HG03469 (cell line): ENCODE data around the gene PARD3.

Experiments
- ATAC-seq: cut with Tn5 transposase; IDR thresholded peaks from one replicate; pipeline ENCODE4 v1.9.1; 2021; ENCODE audit warnings: mild to moderate bottlenecking, moderate library complexity, moderate number of reproducible peaks; ENCODE audit not compliant: unreplicated experiment

Gene PARD3

DNA sequence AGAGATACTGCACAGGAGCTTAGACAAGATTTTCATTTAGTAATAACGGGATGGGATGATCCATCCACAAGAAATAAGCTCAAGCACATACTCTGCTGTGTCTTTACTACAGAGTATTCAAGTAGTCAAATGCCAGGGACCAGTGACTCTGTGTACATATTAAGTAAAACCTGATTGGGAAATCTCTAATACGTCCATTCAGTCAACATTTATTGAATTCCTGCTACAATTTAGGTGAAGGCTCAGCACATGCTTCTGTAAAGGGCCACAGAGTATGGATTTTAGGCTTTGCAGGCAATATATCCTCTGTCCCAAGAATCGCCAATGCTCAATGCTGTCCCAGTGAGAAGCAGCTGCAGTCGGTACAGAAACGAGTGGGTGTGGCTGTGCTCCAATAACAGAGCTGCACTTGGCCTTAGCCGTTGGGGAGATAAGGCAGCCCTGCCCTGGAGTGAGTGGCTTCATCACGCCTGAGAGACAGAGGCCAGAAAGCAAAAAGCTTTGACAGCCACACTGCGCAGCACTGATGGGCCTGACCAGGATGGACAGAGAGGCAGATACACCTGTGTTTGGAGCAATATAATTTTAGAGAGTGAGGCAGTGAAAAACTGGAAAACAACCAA, 186.8 kb downstream of the PARD3 start:
- no peak for ATAC-seq

DNA sequence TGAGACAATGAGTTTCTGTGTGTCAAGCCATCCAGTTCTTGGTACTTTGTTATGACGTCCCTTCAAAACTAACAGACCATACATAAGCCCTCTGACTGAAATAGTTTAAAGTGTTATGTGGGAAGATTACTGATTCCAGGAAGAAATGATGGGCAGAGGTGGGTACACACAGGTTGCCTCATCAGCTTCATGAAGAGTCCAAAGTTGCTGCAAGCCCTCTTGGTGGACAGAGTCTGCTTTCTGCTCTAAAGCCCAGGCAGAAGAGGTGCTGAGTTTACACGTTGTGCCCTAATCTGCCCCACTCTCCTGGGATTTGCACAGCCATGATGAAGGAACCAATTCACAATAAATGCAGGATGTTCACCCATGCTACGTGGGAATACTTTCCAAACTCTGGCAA, 187.4 kb downstream of the PARD3 start:
- no peak for ATAC-seq

DNA sequence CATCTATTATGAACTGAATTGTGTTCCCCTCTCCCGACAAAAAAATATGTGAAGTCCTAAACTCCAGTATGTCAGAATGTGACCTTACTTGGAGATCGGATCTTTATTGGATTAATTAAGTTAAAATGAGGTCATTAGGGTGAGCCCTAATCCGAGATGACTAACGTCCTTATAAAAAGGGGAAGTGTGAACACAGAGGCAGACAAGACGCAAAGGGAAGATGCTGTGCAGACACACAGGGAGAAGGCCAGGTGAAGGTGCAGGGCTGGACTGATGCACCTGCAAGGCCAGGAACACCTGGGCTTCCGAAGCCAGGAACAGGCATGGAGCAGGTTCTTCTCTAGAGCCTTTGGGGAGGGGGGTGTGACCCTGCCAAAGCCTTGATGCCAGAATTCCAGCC, 187.8 kb downstream of the PARD3 start:
- no peak for ATAC-seq

DNA sequence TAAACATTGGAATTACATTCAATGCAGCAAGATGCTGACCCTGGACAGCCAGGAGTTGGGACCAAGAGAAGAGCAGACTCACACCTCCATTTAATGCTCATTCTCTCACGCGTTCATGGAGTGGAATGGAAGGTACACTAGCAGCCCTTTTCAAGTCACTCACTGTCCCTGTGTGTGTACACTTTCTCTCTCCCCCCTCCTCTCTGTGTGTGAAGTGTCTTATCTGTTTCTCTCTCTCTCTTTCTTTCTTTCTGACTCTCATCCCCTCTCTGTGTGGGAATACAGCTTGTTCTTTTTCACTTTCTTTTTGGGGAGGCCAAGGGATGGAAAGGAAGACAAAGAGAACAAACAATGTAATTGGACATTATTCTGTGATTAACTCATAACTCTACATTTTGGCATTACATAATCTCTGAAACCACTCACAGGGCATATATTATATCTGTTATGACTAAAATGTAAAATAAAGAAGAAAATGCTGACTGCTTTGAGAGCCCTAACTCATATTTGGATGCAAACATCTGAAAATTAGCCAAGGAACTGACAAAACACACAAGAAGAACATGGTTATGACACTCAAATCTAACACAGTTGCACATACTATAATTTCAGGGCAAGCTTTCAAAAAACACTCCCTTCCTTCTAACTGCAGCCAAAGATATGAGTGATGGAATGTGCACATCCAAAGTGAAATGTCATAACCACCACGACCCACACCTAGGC, 188.8 kb downstream of the PARD3 start:
- ATAC-seq, result no peak

DNA sequence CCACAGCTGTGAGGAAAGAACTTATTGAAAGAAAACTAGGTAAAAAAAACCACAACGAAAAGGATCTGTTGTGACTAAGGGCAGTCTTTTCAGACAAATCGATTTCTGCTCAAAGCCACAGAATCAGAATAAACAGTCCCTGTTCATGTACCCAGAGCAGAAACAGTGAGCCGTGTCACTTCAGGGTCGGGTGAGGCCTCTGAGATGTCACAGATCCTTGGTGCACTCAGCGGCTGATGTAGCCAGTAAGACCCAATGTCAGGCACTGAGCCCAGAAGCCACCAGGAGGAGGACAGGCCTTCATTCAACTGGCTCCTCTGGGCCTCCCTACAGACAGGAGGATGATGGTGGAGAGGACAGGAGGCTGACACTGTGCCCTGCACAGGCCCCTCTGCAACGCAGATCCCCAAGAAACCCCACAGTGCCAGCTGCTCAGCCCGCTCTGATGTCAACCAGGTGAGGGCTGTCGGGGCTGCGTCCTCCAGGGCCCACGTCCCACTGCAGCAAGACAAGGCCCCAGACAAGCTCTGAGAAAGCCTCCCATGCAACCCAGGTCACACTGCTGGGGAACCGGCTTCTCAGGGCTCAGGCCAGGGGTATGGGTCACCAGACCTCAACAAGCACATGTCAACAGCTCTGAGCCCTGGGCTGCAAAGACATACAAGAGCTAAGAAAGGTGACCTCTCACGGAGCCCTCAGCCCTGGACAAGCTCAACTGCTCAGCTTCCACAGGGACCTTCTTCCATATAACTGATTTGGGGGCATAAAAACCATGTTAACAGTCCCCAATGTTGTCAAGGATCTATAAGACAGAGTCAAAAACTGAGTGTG, 190.6 kb downstream of the PARD3 start:
- ATAC-seq, result no peak

DNA sequence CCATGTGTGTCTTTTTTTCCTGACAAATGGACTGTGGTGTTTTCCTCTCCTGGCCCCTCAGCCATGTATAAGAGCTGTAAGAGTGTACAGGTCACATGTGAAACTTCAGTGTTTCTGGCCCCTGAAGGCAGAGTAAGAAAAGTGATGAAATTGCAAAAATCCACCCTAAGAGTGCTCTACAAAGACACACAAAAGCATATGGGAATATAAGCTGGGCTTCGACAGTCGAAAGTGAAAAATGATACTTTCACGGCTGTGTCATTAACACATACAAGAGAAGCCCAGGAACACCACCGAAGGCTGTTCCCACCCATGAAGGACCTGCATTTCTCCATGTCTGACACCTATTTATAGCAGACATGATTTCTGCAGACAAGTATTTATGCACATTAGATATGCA, 192.2 kb downstream of the PARD3 start:
- ATAC-seq, result no peak

DNA sequence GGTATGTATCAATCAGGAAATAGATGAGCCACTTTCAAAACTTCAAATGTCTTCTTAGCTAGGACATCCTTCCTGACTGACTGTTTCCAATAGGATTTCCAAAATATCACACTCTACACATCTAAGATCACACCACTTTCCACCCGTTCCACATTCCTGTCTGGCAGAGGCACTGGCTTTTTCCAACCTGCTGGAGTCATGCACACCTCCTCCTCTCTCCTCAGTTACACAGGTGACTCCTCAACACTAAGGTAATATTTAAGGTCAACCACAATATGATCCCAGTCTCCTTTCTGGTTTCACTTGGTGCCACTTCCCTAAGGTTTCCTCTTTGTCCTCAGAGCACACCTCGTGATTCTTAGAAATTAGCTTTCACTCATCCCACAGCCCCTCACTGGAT, 196.5 kb downstream of the PARD3 start:
- no peak for ATAC-seq

DNA sequence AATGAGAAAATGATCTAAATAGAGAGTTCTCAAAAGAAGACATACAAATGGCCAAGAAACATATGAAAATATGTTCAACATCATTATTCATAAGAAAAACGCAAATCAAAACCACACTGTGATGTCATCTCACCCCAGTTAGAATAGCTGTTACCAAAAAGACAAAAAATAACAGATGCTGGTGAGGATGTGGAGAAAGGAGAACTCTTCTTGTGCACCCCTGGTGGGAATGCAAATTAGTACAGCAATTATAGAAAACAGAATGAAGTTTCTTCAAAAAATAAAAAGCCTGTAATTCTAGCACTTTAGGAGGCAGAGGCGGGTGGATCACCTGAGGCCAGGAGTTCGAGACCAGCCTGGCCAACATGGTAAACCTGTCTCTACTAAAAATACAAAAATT, 199.3 kb downstream of the PARD3 start:
- ATAC-seq, result no peak

DNA sequence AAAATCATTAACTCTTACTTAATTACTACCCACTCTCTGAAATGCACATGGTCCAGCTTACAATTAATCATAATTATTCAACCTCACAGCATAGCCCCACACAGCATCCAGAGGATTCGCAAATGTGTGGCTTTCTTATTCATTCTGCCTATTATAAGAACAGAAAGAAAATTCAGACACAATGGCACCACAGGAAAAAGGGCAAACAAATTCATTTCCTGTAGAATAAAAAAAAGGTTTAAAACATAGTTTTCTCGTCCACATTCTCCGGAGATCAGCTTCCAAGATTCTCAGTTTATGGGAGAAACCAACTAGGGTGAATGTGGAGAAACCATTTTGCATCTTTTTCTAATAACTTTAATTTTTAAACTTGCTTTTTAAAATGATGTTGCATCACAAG, 201.6 kb downstream of the PARD3 start:
- ATAC-seq, result no peak

DNA sequence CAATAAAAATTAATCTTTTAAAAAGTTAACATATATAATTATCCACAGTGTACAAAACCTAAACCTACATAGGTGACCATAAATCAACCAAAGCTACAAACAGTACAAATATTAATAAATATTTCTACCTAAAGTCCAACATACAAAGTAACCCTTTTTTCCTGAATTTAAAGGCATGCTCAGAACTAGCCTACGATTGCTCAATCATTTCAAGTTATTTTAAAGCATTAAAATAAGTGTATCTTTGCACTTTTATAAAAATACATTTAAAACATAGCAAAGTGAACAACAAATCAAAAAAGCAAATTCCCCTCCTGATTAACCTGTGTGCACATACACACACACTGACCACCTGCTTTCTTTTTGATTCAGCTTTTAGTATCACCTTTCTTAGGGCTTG, 202.2 kb downstream of the PARD3 start:
- ATAC-seq, result no peak

DNA sequence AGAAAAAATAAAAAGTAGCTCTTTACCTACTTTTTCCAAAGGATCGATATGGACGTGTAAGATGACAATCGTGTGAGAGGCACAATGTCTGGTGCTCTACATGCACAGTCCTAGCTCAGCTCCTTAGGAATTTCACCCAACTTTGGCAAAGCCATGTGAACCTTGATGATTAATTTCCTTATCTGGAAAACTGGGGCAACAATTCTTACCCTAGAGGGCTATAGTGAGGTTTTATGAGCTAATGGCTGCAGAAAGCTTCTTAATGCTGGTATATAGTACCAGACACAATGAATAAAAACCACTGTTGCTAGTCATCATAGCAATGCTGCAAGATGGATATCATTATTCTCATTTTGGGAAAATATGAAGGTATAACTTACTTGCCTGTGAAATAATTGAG, 202.7 kb downstream of the PARD3 start:
- no peak for ATAC-seq

DNA sequence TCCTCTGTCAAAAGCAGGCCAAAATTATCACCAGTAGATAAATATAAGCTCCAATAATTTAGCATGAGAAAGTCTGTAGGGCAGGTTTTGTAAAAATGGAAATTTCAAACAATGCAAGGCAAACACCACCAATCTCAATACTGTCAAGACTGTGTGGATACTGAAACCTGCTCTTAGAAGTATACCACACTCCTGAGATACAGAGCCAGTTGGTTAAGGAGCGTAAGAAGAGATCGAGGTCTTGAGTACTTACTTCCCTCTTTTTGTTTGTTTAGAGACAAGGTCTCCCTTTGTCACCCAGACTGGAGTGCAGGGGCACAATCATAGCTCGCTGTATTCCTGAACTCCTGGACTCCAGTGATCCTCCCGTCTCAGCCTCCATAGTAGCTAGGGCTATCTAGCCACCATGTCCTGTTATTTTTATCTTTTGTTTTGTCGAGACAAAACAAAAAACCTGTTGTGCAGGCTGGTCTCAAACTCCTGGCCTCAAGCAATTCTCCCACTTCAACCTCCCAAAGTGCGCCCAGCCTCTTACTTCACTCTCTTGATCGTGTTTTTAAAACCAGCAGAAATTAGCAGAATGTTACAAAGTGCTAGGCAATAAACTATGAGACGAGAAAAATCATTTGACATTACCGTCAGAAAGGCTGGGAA, 205.7 kb downstream of the PARD3 start:
- no peak for ATAC-seq

DNA sequence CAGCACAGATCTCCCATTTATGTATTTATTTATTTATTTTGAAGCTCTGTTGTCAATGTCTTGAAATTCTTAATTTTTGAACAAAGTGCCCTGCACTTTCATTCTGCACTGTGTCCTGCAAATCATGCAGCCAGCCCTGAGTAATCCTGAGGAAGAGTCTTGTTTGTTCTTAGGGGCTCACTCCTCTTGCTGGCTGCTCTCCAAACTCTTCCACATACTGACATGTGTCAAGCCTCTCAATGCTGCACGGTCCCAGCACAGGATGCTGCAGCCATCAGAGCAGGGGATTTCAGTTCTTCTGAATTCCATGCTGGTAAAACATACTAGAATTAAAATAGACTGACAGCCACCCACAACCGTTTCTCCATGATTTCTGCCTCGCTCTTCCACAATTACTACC, 207.2 kb downstream of the PARD3 start:
- ATAC-seq, result no peak

DNA sequence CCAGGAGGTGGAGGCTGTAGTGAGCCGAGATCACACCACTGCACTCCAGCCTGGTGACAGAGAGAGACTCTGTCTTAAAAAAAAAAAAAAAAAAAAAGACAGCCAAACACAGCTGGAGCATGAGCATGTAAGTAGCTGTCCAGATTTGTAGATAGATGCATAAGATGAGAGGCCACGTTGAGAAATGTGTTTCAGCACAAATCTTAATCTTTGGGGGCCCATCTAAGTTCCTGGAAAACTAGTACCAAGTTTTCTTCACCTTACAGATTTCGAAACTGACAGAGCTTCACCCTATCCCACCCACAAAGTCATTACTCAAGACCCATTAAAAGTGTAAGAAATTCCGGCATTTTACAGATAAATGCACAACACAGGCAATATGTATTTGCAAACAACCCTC, 208.2 kb downstream of the PARD3 start:
- ATAC-seq, result no peak

DNA sequence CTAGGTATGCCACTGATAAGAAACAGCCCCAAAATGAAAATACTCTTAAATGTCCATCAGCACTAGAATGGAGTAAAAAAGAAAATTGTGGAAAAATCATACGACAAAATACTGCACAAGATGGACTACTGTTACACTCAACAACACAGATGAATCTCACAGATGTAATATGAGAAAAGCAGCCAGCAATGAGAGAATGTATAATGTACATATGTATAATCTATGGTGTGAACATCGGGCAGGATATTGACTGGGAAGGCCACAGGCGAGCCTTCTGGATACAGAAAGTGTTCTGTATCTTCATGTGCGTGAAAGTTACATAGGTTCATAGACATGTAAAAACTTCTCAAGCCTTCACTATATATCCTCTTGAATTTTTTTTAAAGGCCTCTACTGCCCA, 212.6 kb downstream of the PARD3 start:
- ATAC-seq, result no peak

DNA sequence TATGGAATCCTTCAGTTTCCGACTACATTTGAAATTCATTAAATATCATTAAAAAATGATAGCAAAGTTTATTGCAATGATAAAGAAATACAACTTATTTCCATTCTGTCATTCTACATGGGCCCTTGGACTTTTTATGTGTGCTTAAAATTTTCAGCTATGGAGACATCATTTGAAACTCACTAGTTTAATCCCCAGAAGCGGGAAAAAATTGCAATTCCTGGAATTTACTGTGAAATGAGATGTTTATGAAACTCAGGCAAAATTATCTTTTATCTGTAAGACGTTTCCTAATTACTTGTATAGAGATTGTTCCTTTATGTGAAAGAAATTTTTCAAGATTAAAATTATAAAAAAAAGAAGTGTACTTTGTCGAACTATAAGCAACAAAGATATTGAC, 213.4 kb downstream of the PARD3 start:
- no peak for ATAC-seq

DNA sequence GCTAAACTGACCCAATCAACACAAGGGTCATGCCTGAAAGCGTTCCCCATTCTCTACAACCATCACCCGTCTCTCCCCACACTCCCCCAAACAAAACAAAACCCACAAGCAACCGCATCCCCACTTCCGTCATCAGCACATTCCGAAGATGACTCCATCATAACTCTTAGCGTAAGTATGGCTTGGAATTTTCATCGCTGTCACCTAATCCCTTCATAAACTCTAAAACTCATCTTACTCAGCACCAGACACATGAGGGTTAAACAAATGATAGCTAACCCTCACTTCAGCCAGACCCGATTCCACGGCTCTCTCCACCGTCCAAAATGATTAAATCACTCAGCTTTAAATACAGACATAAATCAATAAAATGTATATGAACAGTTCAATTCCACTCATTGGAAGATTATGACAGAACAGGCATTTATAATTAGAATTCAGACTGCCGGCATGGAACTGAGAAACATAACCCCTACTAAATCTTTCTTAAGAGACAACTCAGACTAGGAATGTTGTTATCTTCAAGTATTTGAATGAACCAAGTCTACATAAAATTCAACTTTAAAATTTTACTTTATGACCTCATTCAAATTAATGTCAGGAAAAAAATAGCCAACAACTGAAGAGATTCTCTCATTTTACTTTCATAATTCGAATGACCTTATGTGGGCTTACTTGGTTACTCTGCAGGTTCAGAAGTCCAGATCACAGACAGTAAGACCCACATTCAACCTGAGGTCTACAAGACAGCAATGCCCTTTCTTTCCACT, 215.9 kb downstream of the PARD3 start:
- no peak for ATAC-seq

DNA sequence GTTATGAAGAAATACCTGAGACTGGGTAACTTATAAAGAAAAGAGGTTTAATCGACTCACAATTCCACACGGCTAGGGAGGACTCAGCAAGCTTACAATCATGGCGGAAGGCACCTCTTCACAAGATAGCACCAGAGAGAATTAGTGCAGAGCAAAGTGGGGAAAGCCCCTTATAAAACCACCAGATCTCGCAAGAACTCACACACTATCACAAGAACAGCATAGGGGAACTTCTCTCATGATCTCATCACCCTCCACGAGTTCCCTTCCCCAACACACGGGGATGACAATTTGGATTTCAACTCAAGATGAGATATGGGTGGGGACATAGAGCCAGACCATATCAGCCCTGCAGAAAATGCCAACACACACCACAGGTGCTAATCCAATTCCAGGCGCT, 218.7 kb downstream of the PARD3 start:
- no peak for ATAC-seq

DNA sequence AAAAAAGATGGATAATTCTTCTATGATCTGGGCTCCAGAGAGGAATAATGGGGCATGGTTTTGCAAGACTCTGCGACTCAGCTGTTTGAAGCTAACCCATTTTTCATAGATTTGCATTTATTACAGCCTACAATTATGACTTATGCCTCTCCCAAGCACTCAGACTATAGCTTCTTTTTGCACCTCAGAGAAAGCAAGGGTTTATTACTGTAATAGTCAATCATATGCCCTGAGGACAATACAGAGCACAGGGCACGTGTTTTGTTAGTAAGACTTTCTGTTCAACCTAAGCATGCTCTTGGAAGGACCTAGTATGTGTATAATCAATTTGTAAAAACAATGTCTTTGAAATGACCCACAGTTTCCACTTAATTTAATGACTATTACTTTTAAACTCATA, 221.2 kb downstream of the PARD3 start:
- ATAC-seq, result no peak

DNA sequence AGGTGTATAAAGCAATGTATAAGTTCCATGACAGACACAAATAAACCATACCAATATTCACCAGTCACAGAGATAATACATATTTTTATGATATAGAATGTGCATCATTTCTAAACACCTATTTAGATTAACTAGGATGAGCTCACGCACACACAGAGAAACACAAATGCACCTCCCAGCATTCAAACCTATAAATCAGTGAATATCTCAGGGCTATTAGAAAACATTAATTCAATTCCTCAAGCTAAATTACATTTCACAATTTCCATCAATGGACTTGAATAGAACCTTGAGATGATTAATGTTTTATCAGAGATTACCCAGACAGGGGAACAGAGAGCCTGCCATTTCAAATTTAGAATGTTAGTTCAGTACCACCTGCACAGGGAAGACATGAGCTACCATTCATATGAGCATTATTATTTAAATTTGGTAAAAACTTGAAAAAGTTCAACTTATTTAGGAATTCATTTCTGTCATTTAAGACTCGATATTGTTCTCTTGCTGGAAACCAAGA, 221.7 kb downstream of the PARD3 start:
- no peak for ATAC-seq

DNA sequence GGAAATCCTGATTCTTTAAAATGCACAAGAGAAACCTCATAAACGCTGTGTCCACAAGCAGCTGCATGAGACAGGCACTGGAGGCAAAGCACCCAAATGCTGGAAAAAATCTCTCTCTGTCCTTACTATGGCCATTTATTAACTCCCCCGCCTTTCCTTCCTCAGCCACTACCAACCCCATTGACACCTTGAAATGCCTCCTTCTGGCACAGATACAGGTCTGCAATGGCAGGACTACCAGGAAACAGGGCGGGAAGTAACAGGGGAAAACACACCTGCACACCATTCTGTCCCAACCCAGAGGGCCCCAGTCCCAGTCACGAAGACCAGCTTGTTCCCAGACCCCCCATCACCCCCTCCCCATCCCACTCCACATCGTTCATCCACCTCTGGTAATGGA, 224.3 kb downstream of the PARD3 start:
- no peak for ATAC-seq
